GM18508 (cell line): ENCODE results near the gene RORC.
"Not testable (repeated sequence)": the region's sequence is repeated elsewhere in the genome, so short reads cannot be mapped to it uniquely, and the experiment has no call there.

Experiments
- ATAC-seq: cut with Tn5 transposase; IDR thresholded peaks from one replicate; pipeline ENCODE4 v1.9.1; 2021; ENCODE audit warnings: moderate number of reproducible peaks; ENCODE audit not compliant: insufficient read depth, unreplicated experiment

Gene RORC

DNA sequence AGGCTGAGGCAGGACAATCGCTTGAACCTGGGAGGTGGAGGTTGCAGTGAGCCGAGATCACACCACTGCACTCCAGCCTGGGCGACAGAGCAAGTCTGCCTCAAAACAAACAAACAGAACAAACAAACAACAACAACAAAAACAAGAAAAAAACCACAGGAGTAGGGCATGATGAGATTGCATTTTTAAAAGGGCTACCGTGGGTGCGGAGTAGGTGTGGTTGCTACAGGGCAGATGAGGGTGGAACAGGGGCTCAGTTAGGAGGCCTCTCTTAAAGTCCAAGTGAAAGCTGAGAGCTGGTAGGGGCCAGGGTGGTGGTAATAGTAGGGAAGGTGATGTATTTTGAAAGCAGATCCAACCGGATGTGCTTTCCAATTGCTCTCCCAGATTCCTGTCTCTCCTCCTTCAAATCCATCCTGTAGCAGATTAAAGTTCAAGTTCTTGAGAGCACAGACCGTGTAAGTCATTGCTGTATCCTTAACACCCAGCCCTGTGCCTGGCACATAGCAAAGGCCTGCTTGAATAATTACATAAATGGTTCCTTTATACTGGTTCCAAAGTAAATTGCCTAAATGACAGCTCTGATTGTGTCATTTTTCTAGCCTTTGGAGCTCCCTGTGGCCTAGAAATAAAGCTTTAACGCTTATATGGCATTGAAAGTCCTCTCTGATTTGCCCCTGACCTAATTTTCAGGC lies 22.2 kb downstream of the RORC start:
- ATAC-seq, result no peak

GRCh38 chr1:151807766-151808165 lies 23.8 kb downstream of the RORC start:
- ATAC-seq, result no peak

DNA sequence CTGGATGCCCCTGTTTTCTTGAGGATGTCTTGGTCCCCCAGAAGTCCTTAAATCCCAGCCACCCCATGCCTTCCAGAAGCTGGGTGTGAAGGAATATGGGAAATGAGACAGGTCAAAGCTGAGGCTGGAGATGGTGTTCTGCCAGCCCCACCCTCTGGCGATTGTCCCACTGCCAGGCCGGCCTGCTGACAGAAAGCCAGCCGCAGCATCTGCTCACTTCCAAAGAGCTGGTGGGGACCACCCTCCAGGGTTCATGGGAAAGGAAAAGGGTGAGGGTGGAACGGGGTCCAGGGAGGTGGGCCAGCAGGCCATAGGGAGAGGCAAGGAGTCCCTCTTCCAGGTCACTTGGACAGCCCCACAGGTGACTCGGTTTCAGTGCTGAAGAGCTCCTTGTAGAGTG lies 24.5 kb downstream of the RORC start:
- ATAC-seq, result no peak

GRCh38 chr1:151806170-151806569 lies 25.4 kb downstream of the RORC start:
- ATAC-seq, result no peak

DNA sequence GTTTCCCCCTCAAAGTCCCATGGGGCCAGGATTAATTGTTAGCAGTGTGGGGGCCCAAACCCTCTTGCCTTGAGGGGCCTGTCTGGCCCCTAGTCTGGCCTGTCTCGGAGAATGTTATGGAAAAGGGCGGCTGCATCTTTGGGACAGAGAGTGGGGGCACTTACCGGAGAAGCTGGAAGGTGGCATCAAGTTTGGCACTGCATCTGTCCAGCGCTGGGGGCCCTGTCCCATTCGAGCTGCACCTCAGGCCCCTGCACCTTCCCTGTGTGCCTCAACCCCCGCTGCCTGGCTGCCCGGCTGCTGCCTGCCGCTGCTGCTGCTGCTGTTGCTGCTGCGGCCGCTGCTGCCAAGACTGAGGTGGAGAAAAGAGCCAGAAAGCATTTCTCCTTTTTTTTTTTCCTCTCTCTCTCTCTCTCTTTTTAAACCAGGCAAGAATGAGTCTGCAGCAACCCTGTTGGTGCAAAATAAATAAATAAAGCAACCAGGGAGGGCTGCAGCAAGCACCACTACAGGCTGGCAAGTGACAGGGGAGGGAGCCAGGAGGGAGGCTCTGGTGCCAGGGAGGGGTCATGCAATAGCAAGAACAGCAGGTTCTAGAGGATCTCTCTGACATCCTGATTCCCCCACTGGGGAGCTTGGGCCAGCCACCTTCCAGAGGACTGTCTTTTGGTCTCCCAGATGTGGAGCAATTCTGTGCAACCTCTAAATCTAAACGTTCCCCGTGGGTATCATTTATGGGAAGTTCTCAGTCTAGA lies 26.4 kb downstream of the RORC start, which contains the start of gene LINGO4:
TSS of gene LINGO4 (minus strand) at position 354 of the 755 bp plus-strand sequence. CDS start 2,715 bp downstream, outside the sequence.
- ATAC-seq, result no peak

GRCh38 chr1:151803915-151804314 lies 27.7 kb downstream of the RORC start:
- ATAC-seq, result no peak

DNA sequence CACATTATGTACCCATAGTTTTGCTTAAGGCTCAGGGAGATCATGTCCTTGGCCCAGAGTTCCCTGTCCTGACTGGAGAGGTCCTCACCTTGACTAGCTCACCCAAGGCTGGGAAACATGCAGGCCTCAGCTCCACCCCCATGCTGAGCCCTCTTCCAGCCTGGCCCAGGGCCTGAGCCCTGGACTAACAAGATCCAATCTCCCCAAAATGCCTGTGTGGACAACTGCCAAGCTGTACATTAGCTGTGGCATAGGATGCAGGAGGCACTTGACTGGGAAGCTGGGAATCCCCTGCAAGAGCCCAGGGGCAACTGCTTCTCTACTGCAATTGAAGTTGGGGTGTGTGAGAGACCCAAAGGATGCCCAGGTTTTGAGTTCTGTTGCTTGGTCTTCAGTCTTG lies 28.4 kb downstream of the RORC start:
- no peak for ATAC-seq

DNA sequence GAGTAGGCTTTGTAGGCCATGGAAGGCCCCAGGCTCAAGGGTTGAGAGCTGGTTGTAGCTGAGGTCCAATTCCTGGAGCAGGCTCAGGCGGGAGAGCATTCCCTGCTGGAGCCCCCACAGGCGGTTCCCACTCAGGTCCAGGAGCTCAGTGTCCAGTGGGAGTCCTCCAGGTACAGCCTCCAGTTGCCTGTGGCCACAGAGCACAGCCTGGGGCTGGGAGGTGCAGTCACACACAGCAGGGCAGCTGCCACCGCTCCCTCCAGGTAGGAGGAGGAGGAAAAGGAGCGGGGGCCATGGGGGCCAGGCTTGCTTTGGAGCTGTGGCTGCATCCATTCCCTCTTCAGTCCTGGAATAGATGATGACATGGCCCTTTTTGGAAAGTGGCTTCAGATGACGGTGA lies 29.2 kb downstream of the RORC start:
- no peak for ATAC-seq

- no peak for ATAC-seq
Measured at GRCh38 chr1:151801846-151802245, 29.8 kb downstream of the RORC start.

DNA sequence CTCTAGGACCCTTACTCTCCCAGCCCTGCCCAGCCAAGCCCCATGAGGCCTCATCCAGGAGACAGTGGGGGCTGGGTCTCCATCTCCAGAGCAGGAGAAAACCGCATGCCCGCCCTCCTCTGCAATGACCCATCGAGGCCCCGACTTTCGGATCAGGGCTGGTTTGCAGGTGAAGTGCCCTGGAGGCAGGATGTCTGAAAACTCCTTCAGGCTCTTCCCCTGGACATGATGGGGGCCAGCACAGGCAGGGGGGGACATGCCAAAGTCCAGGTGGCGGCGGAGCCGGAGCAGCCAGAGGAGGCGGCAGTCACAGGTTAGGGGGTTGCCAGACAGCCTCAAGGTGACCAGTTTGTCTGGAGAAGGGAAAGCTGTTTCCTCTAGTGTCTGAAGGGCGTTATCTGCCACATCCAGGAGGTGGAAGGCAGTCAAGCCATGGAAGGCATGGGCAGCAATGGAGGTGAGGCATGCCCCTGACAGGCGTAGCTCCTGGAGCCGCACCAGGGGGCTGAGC lies 30.2 kb downstream of the RORC start:
- no peak for ATAC-seq

- no peak for ATAC-seq
Measured at GRCh38 chr1:151800830-151801229, 30.8 kb downstream of the RORC start.

- no peak for ATAC-seq
Measured at GRCh38 chr1:151799179-151800022, 32.2 kb downstream of the RORC start.

DNA sequence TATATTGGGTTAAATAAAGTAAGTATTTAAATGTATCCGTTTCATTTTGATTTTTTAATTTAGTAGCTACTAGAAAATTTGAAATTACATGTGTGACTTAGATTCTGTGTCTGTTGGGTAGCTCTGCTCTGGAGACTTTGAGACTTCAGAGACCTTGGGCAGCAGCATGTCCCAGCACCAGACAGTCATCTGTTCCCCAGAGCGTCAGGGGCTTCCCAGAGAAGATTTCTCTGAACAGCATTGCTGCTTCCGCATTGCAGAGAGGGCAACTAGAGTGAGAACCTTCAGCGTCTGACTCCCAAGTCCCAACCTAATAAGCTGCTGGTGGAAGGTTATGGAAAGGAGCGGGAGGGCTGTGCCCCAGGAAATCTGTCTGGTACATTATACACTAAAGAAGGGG lies 33.0 kb downstream of the RORC start:
- no peak for ATAC-seq

DNA sequence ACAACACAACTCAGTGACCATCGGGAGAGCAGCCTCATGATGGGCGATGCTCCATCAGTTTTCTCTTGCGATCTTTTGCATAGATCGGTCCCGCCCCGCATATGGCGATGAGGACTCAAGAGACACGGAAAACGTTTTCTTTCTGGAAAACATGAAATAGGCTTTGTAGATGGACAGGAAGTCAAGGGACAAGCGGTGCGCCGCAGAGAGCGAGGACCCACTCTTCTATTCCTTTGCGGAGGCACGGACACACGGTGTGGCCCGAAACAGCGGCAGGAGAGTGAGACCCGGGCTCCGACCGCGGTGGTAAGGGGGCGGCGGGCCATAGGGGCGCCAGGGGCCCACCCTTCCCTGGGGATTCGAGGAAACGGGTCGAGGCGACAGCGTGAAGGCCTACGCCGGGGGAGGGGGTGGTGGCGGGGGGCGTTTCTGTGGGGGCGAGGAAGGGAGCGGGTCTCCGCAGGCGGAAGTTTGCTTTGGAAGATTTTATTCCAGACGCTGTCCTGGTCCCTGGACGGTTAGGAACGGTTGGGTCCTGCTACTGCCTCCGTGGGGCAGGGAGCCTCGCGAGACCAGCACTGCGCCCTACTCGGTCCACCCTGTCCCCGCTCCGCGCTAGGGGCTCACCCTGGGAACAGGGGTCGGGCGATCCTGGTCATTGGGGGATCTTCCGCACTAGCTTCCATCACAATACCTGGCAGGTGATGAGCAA lies 40.5 kb downstream of the RORC start:
- no peak for ATAC-seq

DNA sequence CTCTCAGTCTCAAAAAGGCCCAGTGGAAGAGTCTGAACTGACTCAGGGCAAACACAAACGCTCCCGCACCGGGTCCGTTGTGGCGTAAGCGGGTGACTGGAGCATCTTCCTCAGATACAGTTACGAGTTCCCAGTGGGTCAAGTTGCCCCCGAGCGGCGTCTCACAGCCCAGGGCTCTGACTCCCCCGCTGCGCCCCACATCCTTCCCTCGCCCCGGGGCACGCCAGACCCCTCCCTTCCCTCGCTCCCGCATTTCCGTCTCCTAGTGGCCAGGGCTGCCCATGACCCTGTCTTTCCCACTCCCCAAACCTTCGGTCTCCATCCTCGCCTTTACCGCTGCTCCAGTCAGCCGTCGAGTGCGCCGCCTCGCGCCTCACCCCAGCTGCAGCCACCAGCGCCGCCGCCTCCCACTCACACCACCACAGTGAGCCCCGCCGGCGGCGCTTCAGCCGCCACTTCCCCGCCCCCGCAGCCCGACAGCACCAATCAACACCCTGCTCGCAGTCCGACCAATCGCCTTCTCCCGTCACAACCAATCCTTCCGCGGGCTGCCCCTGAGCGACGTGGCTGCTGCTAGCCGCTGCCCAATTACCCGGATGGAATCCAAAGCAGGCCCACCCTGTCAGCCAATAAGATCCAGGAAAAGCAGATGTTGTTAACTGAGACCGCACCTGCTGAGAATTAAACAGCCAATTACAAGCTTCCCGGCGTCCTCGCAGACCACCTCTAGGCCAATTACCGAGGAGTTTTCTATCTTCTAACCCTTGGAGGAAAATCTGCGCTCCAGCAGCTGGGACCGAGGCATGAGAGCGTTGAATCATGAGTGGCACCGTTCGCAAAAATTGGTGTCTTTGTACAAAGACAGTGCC lies 41.3 kb downstream of the RORC start, which contains the start of gene TDRKH:
TSS of gene TDRKH (minus strand) at position 430 of the 869 bp plus-strand sequence. CDS start 7,478 bp downstream, outside the sequence.
- peak; percentile 85 for ATAC-seq

GRCh38 chr1:151787689-151788088 lies 43.9 kb downstream of the RORC start:
- ATAC-seq, result no peak

- no peak for ATAC-seq
Measured at GRCh38 chr1:151783796-151784195, 47.8 kb downstream of the RORC start.

DNA sequence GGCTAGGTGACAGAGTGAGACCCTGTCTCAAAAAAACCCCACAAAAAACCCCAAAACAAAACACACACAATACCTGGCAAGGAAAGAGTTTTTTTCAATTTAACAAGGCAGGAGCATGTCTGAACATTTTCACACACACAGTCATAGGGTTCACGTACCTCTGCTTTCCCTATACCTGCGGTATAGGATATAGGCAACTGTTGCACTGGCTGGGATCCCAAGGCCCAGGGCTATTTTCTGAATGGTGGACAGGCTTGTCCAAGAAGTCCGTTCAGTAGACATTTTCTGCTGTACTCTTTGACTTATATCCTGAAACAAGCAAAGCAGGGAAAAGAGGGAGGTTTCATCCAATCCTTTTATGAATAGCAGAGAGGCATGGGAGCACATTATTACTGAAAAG lies 48.9 kb downstream of the RORC start:
- ATAC-seq, result no peak

- ATAC-seq, result not testable (repeated sequence)
Measured at GRCh38 chr1:151782026-151782425, 49.6 kb downstream of the RORC start.
